T1000 (cell line): ENCODE results near the gene ZBTB34.
"Not testable (repeated sequence)": the region's sequence is repeated elsewhere in the genome, so short reads cannot be mapped to it uniquely, and the experiment has no call there.

Experiments used
- DNase-seq: peaks from one replicate; lab custom pipeline; 2025; ENCODE audit warnings: mixed read lengths; lab: John Stamatoyannopoulos, UW

The ZBTB34 gene

DNA sequence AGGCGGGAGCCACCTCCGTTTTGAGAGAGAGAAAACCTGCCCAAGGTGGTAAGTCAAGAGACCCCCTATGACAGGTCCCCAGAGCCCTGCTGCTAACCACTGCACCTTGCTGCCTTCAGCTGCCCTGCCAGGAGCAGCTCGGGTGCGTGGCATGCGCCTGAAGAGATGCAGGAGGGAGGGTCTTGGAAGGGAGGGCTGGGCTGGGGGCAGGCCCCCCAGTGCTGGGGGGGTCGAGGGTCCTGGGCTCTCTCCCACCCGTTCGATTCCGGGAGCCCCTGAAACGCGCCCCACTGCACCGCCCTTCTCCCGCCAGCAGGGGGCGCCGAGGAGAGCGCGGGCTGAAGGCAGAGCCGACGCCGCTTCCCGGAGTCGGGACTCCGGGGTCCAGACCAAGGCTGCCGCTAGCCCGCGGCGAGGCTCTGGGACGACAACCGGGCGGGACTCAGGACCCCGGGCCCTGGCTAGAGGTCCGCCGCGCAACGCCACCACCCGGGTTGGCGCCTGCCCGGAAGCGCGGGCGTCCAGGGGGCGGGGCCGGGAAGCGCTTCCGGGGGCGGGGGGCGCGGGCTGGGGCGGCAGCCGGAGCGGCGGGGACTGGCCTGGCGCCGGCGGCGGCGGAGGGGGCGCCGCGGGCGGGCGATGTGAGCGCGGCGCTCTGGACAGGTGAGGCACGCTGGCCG is at the start of gene ZBTB34:
TSS of gene ZBTB34 (plus strand) at position 563 of the 680 bp plus-strand sequence. CDS start 18,761 bp downstream, outside the sequence.
- DNase-seq: peak; percentile 61

GRCh38 chr9:126813072-126813471 is 47.4 kb upstream of the ZBTB34 start:
- no peak for DNase-seq

GRCh38 chr9:126814091-126814490 is 46.3 kb upstream of the ZBTB34 start:
- no peak for DNase-seq

DNA sequence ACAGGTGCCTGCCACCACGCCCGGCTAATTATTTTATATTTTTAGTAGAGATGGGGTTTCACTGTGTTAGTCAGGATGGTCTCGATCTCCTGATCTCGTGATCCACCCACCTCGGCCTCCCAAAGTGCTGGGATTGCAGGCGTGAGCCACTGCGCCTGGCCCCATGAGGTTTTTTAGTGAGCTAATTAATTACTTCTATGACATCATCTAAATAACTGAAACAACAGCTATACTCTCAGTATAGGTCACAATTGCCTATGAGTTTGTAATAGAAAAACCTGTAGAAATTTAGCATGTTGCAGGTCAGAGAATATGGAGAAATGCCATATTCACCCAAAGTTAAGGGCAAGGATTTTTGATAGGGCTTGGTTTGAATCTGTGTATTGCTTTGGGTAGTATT is 42.8 kb upstream of the ZBTB34 start:
- DNase-seq: not testable (repeated sequence)

DNA sequence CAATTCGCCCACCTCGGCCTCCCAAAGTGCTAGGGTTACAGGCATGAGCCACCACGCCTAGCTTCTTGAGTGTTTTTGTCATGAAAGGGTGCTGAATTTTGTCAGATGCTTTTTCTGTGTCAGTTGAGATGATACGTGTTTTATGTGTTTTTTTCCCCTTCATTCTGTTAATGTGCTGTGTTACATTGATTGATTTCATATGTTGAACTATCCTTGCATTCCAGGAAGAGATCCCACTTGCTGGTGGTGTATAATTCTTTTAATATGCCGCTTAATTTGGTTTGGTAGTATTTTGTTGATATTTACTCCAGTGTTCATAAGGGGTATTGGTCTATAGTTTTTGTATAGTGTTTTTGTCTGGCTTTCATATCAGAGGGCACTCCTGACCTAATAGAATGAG is 42.0 kb upstream of the ZBTB34 start:
- no peak for DNase-seq

DNA sequence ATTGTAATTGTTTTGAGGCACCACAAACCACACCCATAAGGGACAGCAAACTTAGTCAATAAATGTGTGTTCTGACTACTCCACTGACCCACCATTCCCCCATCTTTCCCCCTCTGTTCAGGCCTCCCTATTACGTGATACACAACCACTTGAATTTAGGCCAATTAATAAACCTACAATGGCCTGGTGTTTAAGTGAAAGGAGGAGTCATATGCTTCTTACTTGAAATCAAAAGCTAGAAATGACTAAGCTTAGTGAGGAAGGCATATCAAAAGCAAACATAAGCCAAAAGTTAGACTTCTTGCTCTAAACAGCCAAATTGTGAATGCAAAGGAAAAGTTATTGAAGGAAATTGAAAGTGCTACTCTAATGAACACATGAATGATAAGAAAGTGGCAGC is 41.0 kb upstream of the ZBTB34 start:
- no peak for DNase-seq

GRCh38 chr9:126822278-126822677 is 38.2 kb upstream of the ZBTB34 start:
- no peak for DNase-seq

DNA sequence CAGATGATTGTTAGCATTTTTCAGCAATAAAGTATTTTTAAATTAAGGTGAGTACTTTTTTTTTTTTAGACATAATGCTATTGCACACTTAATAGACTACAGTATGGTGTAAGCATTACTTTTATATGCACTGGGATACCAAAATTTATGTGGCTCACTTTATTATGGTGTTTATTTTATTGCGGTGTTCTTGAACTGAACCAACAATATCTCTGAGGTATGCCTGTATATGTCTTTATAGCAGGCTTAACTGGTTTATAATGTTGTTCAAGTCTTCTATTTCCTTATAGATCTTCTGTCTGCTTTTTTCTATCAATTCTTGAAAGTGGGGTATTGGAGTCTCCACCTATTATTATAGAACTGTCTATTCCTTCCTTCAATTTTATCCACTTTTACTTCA is 37.6 kb upstream of the ZBTB34 start:
- no peak for DNase-seq

GRCh38 chr9:126824052-126824451 is 36.4 kb upstream of the ZBTB34 start:
- not testable (repeated sequence) for DNase-seq

GRCh38 chr9:126827227-126827626 is 33.2 kb upstream of the ZBTB34 start:
- no peak for DNase-seq

GRCh38 chr9:126829035-126829434 is 31.4 kb upstream of the ZBTB34 start:
- DNase-seq: no peak

- no peak for DNase-seq
Measured at GRCh38 chr9:126830827-126831226, 29.6 kb upstream of the ZBTB34 start.

- DNase-seq: no peak
Measured at GRCh38 chr9:126832440-126832839, 28.0 kb upstream of the ZBTB34 start.

DNA sequence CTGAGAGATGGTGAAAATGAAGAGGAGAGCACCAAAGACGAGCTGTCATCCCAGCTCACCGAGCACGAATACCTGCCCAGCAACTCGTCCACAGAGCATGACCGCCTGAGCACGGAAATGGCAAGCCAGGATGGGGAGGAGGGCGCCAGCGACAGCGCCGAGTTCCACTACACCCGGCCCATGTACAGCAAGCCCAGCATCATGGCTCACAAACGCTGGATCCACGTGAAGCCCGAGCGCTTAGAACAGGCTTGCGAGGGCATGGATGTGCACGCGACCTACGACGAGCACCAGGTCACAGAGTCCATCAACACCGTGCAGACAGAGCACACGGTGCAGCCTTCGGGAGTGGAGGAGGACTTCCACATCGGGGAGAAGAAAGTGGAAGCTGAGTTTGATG is 27.4 kb upstream of the ZBTB34 start:
- DNase-seq: no peak

- no peak for DNase-seq
Measured at GRCh38 chr9:126833710-126834345, 26.6 kb upstream of the ZBTB34 start.

DNA sequence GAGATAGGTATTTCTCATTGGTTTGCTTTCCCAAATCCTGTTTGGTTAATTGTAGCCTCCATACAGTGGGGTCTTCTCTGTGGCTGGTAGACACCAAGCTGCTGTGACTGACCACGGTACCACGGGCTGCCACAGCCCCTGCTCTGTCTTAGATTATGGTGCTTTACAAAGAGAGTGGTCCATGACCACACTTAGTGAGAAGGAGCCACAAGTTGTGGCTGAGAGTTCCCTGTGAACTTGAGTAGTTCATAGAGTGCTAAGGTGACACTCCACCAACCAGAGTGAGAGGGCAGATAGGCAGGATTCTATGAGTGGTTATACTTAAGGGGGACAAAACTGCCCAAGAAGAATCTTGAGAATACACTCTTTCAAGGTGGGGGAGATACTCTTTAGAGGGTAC is 25.8 kb upstream of the ZBTB34 start:
- no peak for DNase-seq

DNA sequence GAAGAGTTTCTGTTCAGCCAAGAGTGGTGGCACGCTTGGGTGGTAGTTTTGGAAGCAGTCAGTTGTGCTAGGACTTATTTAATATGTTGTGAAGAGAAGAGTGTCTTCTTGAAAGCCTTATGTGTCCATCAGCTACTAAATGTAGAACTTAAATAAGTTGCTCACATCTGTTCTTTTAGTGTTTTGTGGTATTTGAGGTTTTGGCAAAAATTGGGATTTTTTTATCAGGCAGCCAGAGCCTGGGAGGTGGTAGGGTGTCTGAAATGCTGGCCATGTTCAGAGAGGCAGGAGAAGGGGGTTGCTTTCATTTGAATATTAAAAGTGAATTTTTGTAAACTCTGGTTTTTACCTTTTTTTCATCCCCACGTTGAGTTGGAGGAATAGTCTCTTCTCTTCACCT is 24.2 kb upstream of the ZBTB34 start:
- DNase-seq: no peak

DNA sequence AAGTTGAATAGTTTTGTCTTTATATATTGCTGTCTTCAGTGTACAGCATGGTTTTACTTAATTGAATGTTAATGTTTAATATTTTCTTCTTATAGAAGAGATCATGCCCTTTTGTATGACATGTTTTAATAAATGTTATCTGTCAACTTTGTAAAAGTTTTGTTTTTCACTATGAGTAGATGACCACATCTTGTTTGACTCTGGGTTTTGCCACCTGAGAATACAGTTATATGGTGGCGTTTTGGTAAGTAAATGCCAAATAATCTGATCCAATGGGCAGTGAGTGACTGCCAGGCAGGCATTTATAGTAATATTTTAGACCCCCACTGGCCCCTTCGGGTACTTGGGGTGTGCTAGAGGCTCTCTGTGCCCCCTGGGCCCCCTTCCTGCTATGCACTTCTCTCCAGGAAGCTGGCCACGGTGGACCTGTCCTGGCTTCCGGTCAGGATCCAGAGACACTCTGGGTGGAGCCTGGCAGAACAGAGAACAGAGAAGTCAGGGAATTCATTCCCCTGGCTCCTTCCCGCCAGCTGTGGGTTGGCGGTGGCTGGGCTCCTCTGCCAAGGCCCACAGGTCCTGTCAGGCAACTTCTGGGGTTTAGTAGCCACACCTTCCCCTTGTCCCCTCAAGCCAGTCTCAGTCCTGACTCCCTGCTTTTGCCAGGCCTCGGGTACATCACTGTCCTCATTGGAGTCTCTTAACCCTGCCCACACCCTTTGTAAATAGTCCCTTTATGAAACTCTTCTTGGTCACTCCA is 22.2 kb upstream of the ZBTB34 start:
- no peak for DNase-seq

GRCh38 chr9:126838895-126839294 is 21.5 kb upstream of the ZBTB34 start:
- no peak for DNase-seq

DNA sequence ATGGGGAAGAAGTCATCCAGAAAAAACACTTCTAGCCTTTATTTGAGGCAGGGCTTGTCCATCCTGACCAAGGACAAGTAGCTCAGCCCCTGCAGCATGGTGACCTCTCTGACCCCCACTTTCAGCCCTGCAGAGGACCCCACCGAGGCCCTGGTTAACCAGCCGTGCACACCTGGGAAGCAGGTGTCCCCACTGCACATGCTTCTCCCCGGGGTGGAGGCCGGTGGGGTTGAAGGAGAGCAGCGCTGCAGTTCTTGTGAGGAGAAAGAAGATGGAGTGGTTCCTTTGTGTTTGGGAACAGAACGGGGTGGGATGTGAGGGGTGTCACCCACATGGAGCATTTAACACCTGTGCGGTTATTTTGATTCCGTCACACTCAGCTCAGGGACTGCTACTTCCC is 21.1 kb upstream of the ZBTB34 start:
- DNase-seq: no peak

- DNase-seq: no peak
Measured at GRCh38 chr9:126842220-126842842, 18.1 kb upstream of the ZBTB34 start.

DNA sequence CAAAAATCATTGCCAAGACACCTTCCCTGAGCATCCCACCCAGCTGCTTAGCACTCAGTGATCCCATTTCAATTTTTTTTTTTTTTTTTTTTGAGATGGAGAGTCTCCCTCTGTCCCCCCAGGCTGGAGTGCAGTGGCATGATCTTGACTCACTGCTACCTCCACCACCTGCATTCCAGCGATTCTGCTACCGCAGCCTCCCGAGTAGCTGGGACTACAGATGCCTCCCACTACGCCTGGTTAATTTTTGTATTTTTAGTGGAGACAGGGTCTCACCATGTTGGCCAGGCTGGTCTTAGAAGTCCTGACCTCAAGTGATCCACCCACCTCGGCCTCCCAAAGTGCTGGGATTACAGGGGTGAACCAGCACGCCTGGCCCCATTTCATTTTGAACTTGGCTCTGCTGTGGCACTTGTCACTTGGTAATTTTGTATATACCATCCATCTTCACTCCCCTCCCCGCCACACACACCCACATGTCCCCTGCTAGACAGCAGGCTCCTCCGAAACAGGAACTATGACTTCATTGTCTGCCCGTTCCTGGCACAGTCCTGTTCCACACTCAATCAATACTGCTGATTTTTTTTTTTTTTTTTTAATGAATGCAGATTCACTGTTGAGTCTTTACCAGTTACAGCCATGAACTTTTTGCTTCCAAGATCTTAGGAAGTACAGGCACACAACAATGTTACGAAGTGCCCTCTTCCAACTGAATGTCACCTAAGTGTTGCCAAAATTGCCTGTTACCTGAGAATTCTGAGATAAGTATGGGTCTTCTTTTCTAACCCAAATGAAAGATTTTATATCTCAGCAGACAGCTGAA is 17.3 kb upstream of the ZBTB34 start:
- no peak for DNase-seq
